ENCODE measurements around the gene ACOX3.
"Not testable (repeated sequence)": the region's sequence is repeated elsewhere in the genome, so short reads cannot be mapped to it uniquely, and the experiment has no call there.

The ACOX3 gene

DNA sequence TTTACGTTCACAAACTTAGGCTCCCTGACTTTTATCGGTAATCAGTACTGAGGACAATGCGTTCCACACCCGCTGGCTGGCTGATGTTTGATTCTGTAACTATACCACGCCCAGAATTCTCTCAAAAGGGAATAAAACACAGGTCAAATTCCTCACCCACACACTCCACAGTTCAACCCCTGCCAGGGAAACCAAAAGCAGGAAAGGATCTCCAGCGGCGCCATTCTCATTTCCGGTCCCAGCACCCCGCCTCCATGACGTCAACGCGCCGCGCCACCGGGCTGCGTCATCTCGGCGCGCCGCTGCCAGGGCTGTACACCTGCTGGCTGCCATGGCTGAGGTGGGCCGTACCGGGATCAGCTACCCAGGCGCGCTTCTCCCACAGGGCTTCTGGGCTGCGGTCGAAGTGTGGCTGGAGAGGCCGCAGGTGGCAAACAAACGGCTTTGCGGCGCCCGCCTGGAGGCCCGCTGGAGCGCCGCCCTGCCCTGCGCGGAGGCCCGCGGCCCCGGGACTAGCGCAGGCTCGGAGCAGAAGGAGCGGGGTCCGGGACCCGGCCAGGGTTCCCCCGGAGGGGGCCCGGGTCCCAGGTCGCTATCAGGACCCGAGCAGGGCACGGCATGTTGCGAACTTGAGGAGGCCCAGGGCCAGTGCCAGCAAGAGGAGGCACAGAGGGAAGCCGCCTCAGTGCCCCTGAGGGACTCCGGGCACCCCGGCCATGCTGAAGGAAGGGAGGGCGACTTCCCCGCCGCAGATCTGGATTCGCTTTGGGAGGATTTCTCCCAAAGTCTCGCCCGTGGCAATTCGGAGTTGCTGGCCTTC, at the start of gene ACOX3, which contains the start of gene TRMT44:
ACOX3 (minus strand) TSS at position 232 of the 820 bp plus-strand sequence. CDS start 24,202 bp downstream, outside the sequence.
TRMT44 (plus strand) TSS at position 286 of the 820 bp plus-strand sequence; CDS start at position 332, 46 bp downstream.
- peak; percentile 94 for DNase-seq (ENCODE audit: low spot score)

DNA sequence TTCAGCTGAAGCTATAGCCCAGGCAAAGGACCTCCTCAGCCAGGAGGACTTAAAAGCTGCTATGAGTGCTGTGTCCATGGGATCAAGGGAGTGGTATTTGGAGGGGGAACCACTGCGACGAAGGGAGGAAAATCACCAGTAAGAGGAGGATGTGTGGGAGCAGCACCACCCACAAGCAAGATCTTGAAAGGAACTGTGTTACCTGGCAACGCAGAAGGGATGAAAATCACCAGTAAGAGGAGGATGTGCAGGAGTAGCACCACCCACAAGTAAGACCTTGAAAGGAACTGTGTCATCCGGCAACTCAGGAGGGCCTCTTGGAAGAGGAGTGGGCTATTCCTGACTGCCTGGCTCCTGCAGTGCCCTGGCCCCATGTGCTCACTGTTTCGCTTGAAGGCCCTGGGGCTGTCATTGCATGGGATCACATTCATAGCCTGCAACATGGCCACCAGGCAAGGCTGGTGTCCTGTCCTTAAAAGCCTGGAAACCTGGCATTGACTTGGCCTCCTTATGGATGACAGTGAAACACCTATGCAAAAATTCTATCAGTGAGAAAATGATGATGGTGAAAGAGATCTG, 48.4 kb upstream of the ACOX3 start:
- DNase-seq (ENCODE audit: low spot score): no peak

DNA sequence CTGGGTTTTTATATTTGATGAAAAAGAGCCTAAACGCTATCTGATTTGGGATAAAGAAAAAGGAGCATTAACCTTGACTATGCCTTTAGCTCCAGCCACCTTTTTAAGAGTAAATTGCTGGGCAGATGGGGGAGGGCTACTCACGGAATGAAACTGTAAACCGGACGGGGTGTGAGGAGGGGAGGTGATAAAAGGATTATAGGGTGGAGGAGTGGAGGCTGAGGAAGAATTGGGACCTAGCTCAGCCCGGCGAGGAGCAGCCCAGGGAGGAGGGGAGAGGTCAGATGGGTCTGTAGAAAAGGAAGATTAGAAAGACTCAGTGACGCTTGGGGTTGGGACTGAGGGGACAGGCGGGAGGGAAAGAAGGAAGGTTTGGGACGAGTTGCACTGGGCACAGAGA, 46.1 kb upstream of the ACOX3 start:
- not testable (repeated sequence) for DNase-seq (ENCODE audit: low spot score)

DNA sequence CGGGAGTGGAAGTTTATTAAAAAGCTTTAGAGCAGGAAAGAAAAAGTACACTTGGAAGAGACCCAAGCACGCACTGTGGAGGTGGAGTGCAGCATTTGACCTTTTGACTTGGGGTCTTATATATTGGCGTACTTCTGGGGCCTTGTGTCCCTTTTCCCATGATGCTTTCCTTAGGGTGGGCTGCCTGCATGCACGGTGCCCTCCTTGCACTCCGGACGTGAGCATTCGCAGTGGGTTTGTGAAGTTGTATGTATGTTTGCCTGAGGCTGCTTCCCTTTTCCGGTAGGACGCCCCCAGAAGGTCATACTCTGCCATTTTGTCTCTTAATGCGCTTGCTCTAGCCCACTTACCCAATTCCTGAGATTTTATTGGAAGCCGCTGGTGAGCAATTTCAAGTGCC, 39.7 kb upstream of the ACOX3 start:
- no peak for DNase-seq (ENCODE audit: low spot score)

DNA sequence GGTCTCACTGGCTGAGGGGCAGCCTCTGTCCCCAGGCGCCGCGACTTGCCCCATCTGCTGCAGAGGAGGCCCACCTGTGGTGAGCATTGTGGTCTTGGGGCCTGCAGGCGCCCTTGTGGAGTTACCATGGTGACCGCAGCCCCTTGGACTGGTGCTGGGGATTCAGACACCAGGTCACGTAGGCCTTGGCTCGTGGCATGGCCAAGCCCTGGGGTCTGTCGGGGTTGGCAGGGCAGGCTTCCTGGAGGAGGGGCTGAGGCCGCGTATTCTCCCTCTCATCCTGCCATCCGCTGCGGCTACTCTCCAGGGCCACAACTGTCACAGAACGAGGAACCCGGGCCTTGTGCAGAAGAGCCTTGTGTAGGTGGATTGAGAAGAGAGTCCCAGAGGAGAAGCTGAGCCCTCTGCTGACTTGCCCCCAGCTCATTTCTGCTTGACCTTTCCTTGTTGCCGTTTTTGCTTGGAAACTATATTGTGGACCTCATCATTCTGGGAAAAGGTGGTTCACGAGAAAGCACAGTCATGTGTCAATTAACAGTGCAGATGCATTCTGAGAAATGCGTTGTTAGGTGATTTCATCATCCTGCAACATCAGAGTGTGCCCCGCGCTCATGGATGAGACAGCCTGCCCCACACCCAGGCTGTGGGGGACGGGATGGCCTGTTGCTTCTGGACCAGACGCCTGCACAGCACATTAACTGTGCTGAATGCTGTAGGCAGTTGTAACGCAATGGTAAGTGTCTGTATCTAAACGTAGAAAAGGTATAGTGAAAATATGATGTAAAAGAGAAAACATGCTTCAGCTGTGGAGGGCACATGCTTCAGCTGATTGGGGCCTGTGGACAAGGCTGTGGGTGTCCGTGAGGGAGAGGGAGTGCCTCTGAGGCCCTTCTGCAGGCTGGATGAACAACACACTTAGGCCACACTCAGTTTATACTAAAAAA, 38.5 kb upstream of the ACOX3 start:
- DNase-seq (ENCODE audit: low spot score): no peak

DNA sequence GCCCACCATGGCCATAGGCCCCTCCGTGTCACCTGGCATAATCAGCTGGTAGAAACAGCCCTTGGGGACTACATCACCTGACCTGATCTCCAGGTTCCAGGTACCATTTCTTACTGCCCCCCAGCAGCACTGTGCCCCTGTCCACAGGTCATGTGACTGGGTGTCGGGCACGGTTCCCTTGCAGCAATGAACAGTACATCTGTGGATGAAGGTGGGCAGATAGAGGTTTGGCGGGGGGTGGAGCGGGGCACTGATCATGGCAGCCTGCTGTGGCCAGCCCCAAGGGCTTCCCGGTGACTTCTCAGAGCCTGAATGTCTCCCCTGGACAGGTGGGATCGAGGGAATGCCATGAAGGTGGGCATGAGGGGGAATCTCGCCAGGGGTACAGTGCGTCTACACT, 37.8 kb upstream of the ACOX3 start:
- DNase-seq (ENCODE audit: low spot score): no peak

DNA sequence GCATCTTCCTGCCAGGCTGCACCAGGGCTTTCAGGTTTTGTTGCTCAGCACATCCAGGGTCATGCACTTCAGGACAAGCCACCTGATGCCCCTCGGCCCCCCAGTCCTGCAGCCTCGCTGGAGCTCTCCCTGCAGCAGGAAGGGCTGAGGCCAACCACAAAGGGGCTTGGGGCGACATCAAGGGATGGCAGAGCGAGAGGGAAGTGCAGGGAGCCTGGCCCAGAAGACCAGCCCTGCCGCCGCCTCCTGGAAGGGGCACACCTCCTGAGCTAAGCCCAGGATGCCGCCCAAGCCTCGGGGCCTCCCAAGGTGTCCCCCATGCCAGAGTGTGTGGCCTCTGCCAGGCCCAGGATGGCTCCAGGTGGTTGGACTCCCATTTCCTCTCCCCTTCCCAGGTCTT, 37.2 kb upstream of the ACOX3 start:
- DNase-seq (ENCODE audit: low spot score): no peak

DNA sequence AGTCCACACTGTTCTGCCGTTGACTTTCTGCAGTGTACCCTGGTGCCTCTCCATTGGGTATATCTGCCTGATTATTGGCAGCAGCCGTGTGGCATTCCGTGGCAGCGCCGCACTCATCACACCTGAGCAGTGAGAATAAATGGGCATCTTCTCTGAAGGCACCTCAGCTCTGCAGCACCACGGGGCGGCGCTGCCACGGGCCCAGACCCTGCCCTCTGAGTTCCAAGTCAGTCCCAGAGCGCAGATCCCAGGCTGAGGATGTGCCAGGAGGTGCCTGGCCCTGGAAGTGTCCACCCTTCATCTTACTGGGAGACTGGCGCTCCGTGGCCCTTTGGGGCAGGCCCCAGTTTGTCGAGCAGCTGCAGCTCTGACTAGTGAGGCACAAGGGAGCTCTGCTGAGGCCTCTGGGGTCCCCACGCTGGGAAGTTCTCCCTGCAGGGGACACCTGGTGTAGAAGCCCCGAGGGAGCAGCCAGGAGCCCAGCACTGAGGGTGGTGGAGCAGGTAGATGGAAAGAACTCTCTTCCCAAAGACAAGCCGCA, 36.6 kb upstream of the ACOX3 start:
- no peak for DNase-seq (ENCODE audit: low spot score)

DNA sequence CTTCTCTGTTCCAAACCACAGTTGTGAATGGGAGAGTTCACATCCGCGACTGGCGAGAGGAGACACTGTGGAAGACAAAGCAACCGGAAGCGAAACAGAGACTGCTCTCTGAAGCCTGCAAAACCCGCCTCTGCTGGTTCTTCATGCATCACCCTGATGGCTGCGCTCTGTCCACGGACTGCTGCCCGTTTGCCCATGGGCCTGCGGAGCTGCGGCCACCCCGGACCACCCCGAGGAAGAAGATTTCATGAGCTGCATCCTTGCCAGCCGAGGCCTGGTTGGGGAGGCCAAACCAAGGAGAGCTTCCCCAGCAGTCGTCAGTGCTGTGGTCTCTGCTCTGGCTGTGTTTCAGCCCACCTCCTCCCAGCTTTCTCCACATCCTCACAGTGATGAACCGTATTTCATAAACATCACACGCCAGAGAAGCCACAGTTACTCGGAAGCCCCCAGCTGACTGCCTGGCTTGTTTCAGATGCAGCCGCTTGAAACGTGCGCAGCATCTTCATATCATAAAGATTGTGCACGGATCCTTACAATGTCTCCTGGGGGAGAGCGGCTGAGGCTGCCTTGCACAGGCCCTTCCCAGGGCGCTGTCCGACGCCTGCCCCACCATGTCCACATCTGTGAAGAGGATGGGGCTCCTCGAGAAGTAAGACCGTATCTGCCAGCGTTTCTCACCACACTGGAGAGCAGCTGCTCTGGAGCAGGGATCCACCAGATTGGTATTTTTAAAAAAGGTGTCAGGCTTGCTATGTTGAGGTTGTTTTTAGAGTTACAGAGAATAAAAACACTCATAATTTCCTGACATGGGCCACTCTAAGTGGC, 35.4 kb upstream of the ACOX3 start:
- DNase-seq (ENCODE audit: low spot score): no peak

DNA sequence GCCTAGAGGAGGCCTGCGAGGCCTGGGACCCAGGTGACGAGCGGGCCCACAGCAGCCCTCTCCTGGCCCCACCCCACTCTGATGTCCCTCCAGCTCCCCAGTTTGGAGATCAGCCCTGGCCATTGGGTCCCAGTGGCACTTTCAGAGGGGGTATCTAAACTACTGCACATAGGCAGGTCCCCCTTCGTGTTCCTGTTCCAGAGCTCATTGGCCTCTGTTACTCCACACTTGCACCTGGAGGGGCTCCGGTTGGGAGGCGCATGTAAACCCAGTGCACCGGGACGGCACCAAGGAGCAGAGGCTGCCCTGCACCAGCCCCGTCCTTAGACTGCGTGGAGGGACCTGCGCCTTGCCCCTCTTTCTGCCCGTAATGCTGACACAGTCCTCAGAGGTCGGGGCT, 34.3 kb upstream of the ACOX3 start:
- DNase-seq (ENCODE audit: low spot score): no peak

DNA sequence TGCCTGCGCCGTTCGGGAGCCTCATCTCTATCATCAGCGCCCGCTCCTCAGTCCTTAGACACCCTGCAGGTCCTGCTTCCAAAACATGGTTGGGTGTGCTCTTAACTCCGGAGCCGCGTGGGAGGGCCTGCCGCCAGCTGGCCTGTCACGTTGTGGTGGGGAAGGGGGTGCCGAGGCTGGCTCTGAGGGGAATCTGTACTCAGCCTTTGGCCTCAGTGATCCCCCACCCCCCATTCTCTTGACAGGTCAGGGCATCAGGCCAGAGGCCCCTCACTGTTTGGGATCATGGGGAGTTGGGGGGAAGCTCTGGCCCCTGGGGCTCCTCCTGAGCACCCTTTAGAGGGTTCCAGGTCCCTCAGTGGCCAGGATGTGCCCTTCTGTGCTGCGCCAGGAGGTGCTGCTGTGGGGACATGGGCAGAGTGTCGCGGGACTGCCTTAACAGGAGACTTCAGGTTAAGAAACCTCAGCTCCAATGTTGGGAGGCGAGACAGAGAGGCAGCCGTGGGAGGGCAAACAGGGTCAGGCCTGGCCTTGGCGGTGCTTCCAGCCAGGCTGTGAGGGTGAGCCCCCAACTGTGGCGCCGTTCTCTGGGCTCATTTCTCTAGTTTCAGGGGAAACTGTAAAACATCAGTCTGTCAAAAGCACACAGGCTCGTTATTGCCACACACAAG, 33.5 kb upstream of the ACOX3 start:
- DNase-seq (ENCODE audit: low spot score): no peak

DNA sequence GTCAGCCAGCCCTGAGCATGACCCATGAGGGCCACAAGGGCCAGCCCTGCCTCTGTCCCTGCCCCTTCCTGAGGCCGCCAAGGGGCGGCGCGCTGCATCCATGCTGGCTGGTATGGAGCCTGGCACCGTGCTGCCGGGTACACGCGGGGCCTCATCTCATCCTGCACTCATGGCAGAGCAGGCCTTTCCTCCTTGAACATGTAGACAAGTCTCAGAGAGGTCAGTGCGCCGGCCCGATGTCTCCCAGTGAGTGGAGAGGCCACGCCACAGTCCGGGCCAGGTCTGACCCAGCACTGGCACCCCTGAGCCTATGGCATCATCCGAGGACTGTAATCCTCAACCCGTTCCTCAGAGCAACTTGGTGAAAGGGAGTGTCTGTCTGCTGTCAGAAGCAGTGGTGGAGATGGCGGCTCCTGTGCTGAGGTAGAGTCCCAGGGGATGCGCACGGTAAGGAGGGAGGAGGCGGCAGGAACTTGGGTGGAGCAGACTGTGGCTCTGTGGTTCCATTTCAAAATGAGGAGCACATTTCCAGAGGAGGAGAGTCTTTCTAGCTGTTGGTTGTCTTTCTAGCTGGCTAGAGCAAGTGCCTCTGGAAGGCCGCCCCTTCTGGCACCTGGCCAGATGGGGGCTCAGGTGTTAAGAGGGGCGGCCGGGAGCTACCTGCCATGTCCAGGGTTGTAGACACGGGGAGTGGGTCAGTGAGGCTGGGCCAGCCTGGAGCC, 32.8 kb upstream of the ACOX3 start:
- DNase-seq (ENCODE audit: low spot score): no peak

DNA sequence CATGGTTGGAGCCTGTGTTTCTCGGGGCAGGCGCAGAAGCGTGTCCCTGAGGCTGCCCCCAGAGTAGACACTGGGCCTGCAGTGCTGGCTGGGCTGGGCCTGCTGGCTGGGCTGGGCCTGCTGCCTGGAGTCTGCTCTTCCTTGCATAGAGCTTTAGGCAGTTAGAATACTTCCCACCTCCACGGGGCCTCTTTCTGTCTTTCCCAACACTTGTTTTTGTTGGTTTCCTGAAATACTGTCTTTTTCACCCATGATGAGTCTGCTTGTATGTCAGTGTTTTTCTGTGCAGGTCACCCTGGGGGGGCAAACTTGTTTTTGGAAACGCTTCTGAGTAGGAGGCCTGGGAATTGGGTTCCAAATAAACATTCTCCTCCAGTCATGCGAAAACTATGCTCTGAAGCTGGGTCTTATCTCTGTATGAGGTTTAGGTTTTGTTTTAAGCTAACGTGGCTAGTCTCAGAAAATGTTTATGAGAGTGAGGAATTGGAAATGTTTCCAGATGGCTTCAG, 32.2 kb upstream of the ACOX3 start:
- no peak for DNase-seq (ENCODE audit: low spot score)

DNA sequence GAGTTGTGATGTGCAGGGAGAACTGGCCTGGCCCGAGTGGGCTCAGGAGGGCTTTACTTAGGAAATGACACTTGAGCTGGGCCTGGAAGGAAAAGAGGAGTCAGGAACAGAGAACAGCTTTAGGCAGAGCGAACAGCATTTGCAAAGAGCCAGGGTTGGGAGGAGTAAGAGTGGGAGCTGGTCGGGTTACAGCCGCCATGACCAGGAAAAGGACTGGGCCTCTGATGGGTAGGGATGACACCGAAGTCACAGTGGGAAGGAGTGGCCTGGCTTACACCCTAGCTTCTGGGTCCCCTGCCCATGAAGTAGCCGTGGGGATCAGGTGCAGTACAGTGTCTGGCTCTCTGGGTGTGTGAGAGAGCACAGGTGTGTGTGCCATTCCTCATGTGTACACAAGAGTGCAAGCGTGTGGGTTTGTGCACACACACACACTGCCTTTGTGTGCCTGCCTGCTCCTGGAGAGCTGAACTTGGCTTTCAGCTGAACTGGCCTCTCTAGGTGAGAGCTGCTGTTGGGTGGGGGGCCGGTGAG, 31.7 kb upstream of the ACOX3 start:
- no peak for DNase-seq (ENCODE audit: low spot score)

DNA sequence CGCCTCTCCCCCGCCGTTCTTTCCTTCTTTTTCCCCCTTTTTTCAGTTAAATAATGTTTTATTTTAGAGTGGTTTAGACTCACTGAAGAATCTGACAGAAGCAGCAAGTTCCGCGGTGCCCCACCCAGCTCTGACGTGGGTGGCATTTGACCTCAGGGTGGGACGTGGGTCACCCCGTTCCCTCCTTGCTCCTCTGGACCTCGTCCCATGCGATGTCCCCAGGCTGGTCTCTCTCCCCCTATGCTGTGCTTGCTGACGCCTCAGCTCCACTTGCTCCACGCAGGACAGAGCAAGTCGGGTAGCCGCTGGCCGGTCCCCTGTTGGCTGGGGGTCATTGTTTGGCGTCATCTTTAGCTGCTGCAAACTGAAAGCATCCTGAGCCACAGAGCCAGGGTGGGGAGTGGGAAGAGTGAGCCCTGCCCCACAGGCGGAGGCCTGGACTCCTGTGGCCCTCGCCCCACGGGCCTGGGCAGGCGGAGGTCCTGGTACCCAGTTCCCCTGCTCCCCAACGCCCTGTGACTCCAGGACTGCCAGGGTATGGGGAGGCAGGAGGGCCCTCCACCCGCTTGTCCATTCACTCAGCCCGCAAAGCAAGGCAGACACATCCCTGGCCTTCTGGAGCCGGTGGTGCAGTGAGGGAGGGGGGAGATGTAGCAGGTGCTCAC, 30.8 kb upstream of the ACOX3 start:
- no peak for DNase-seq (ENCODE audit: low spot score)

DNA sequence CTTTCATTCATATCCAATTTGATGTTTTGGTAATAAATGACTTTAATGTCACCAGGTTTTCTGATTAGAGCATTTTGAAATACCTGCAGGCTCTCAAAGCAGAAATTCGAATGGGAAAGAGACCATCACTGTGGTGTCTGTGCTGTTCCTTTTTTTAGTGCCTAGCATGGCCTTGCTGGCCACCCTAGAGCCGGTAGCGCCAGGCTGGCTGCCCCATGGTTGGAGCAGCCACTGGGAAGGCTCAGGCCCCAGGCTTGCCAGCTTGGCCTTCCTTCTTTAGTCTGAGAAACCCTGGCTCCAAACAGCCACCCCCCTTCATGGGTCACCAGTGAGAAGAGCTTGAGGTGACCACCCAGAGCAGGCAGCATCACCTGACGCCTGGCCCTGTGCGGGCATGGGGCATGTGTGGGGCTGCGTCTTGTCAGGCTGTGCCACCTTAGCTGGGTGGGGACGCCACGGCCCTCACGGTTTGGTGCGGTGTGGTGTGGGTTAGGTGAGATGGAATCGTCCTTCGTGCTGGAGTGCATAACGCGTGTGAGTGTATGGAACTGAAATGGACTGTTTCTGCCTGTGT, 30.0 kb upstream of the ACOX3 start:
- no peak for DNase-seq (ENCODE audit: low spot score)

DNA sequence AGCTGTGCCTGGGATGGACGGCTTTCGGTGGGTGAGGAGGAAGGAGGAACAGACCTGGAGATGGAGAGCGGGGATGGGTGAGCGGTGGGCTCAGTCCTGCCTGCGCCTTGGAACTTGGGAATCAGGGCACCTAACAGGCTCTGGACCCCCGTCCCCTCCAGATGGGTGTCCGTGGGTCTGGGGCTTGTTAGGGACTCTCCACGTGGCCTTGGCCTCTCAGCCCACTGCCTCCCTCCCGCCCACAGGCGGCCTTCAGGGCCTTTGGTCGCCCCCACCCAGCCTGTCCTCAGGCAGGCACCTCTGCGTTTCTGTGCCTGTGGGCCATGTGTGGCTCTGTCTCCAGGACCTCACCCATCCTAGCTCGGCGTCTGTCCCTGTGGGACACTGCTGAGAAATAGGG, 29.0 kb upstream of the ACOX3 start:
- DNase-seq (ENCODE audit: low spot score): no peak

DNA sequence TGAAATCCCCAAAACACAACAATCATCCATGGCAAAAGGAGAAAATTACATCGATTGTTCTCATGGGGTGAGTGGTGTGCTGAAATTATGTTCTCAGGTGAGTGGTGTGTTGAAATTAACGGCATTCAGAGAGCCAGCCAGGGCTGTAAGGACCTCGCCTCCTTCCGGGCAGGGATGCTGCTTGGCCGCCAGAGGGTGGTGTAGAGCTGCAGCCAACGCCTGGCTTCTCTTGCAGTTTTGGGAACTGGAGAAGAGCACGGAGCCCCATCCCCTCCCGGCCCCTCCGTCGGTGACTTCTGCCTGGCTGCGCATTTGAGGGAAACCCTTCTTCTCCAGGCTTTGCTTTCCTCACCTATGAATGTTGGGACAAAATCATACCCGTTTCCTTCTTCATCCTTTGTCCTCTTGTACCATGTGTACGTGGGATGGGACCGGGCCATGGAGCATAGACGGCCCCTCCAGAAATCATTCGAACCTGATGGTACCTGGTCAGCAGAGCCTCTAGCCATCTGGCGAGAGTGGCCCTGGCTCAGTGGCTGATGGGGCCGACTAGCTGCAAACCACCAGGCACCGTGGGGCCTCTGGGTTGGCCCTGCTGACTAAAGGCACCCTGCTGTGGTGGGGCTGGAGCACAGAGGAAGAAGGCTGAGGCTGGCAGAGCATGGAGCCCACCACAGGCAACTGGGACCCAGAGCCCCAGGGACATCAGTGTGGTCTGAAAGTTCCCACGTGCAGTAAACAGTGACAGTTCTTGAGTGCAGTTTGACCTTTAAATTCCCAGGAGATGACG, 28.4 kb upstream of the ACOX3 start:
- peak; percentile 42 for DNase-seq (ENCODE audit: low spot score)

Data from CD4-positive, alpha-beta T cell treated with Interleukin-2 at 100 ng/mL for 4 hours (primary cell).